Measurements from ENCODE around the gene ADAM8. TPM values are rescaled to one million over a fixed set of nuclear protein-coding genes. Genes with fewer than 3 reads are reported as not detected.

The ADAM8 gene
- polyA plus RNA-seq, 1 donor (not counting 4 experiments of a cell fraction or from before 2014, with no cell fraction given): 42.0 TPM

DNA sequence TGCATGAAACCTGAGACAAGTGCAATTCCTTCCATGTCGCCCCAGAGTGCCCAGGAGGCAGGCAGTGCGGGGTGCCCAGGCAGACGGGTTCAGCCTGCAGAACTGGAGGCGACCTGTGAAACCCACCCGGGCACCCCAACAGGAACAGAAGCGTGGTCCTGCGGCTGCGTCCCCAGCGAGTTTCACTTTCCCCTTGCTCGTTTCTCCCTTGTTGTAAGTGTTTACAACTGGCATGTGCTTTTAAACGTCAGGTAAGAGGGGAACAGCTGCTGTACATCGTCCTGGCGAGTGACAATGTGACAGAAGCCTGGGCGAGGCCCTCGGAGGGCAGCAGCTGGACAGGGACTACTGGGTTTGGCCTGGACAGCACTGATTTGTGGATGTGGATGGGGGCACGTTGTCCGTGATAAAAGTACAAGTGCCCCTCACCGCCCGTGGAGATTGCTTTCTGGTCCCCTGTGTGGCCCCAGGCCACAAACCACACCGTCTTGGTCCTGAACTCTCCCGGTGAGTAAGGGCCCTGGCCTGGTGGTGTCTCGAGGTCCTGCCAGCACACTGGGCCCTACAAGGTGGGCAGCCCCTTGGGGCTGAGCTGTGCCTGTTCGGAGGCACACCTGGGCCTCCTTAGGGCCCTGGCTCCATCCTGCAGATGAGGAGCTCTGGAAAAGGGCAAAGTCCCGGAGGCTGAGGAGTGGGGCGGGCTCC, 35.0 kb downstream of the ADAM8 start:
- no peak for FAIRE-seq
- H4K20me1 ChIP-seq (ENCODE audit: control insufficient read depth, extremely low read depth, insufficient read depth, low read length): no peaks in the 10 kb centered on the region
- no peak overlapping the region for H2AFZ ChIP-seq (ENCODE audit: control insufficient read depth, low read length)
- H3K9ac ChIP-seq (ENCODE audit: control insufficient read depth, extremely low read depth, insufficient read depth, low read length): peak overlapping the region; percentile 28
- no peak for DNase-seq (ENCODE audit: low read depth, low spot score)
- no peaks in the 10 kb centered on the region for H3K36me3 ChIP-seq (ENCODE audit: control insufficient read depth in 2 of 2, extremely low read depth in 1 of 2, insufficient read depth in 2 of 2, low read length in 2 of 2)
- no peaks in the 10 kb centered on the region for H3K9me1 ChIP-seq (ENCODE audit: control insufficient read depth, extremely low read depth, insufficient read depth, low read length)
- no peaks in the 10 kb centered on the region for H3K9me3 ChIP-seq (ENCODE audit: control insufficient read depth, low read depth, low read length)
- H3K79me2 ChIP-seq (ENCODE audit: control insufficient read depth, insufficient read depth, low read length): no peaks in the 10 kb centered on the region
- dilution Hi-C loops (cut with MboI; ENCODE audit: extremely low pct_ligation_motif_present, low sequenced_read_pairs): no loop called here
- peak overlapping the region; percentile 73 for H3K4me2 ChIP-seq (ENCODE audit: control insufficient read depth, extremely low read depth, insufficient read depth, low read depth, low read length)
- H3K27me3 ChIP-seq (ENCODE audit: control insufficient read depth, extremely low read depth, insufficient read depth, low read length): peaks cover 76% of the 10 kb centered on the region
- no peak for TF ChIP-seq EZH2 (IDR thresholded peaks at IDR 0.05; ENCODE audit: low read length)
- TF ChIP-seq, protein P1, sequence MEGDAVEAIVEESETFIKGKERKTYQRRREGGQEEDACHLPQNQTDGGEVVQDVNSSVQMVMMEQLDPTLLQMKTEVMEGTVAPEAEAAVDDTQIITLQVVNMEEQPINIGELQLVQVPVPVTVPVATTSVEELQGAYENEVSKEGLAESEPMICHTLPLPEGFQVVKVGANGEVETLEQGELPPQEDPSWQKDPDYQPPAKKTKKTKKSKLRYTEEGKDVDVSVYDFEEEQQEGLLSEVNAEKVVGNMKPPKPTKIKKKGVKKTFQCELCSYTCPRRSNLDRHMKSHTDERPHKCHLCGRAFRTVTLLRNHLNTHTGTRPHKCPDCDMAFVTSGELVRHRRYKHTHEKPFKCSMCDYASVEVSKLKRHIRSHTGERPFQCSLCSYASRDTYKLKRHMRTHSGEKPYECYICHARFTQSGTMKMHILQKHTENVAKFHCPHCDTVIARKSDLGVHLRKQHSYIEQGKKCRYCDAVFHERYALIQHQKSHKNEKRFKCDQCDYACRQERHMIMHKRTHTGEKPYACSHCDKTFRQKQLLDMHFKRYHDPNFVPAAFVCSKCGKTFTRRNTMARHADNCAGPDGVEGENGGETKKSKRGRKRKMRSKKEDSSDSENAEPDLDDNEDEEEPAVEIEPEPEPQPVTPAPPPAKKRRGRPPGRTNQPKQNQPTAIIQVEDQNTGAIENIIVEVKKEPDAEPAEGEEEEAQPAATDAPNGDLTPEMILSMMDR (optimal IDR thresholded peaks at IDR 0.05 in 1 of 3, IDR thresholded peaks at IDR 0.05 in 1 of 3, conservative IDR thresholded peaks at IDR 0.05 in 1 of 3; ENCODE audit: extremely low read depth in 1 of 3, insufficient read depth in 2 of 3, low read length in 3 of 3): no peak
- no peak overlapping the region for H3K27ac ChIP-seq (ENCODE audit: control insufficient read depth, insufficient read depth, low read length)
- no peak overlapping the region for H3K4me3 ChIP-seq (ENCODE audit: control insufficient read depth in 2 of 3, extremely low read depth in 1 of 3, insufficient read depth in 2 of 3, low read depth in 1 of 3, low read length in 3 of 3)
- H3K4me1 ChIP-seq (ENCODE audit: control insufficient read depth, extremely low read depth, insufficient read depth, low read length): peaks cover 12% of the 10 kb centered on the region

DNA sequence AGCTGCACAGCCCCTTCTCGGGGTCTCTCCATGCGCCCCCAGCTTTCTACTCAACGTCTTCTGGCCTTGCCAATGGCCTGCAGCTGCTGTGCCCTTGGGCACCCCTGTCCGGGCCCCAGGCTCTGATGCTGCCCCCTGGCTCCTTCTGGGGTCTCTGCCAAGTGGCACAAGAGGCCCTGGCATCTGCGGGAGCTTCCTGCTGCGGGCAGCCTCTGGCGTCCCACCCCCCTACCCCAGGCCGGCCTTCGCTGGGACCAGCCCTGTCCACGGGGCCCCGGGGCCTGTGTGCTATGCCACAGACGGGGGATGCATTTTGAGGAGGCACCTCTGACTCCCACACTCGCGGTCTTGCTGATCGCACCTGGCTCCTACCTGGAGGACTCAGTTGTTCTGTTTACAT, 36.7 kb downstream of the ADAM8 start:
- no peaks in the 10 kb centered on the region for H3K9me3 ChIP-seq (ENCODE audit: control insufficient read depth, low read depth, low read length)
- TF ChIP-seq, protein P1 (optimal IDR thresholded peaks at IDR 0.05 in 1 of 3, IDR thresholded peaks at IDR 0.05 in 1 of 3, conservative IDR thresholded peaks at IDR 0.05 in 1 of 3; ENCODE audit: extremely low read depth in 1 of 3, insufficient read depth in 2 of 3, low read length in 3 of 3): no peak
- no peak for TF ChIP-seq EZH2 (IDR thresholded peaks at IDR 0.05; ENCODE audit: low read length)
- DNase-seq (ENCODE audit: low read depth, low spot score): no peak

More for the DNA sequence above, 36.7 kb downstream of the ADAM8 start:
- H3K4me3 ChIP-seq (ENCODE audit: control insufficient read depth in 2 of 3, extremely low read depth in 1 of 3, insufficient read depth in 2 of 3, low read depth in 1 of 3, low read length in 3 of 3): no peak overlapping the region
- no peaks in the 10 kb centered on the region for H3K9me1 ChIP-seq (ENCODE audit: control insufficient read depth, extremely low read depth, insufficient read depth, low read length)
- H4K20me1 ChIP-seq (ENCODE audit: control insufficient read depth, extremely low read depth, insufficient read depth, low read length): no peaks in the 10 kb centered on the region
- H2AFZ ChIP-seq (ENCODE audit: control insufficient read depth, low read length): no peak overlapping the region
- no peak overlapping the region for H3K9ac ChIP-seq (ENCODE audit: control insufficient read depth, extremely low read depth, insufficient read depth, low read length)
- dilution Hi-C loops (cut with MboI; ENCODE audit: extremely low pct_ligation_motif_present, low sequenced_read_pairs): no loop called here
- peaks cover 12% of the 10 kb centered on the region for H3K4me1 ChIP-seq (ENCODE audit: control insufficient read depth, extremely low read depth, insufficient read depth, low read length)
- no peaks in the 10 kb centered on the region for H3K36me3 ChIP-seq (ENCODE audit: control insufficient read depth in 2 of 2, extremely low read depth in 1 of 2, insufficient read depth in 2 of 2, low read length in 2 of 2)
- H3K4me2 ChIP-seq (ENCODE audit: control insufficient read depth, extremely low read depth, insufficient read depth, low read depth, low read length): no peak overlapping the region
- H3K27me3 ChIP-seq (ENCODE audit: control insufficient read depth, extremely low read depth, insufficient read depth, low read length): peaks cover 89% of the 10 kb centered on the region
- FAIRE-seq: no peak
- H3K27ac ChIP-seq (ENCODE audit: control insufficient read depth, insufficient read depth, low read length): no peak overlapping the region
- no peaks in the 10 kb centered on the region for H3K79me2 ChIP-seq (ENCODE audit: control insufficient read depth, insufficient read depth, low read length)

Data from keratinocyte (primary cell).